HG03354 (cell line): ENCODE results near the gene ARVCF.

Experiments used
- ATAC-seq: cut with Tn5 transposase; IDR thresholded peaks from one replicate; pipeline ENCODE4 v1.9.1; 2021; ENCODE audit warnings: mild to moderate bottlenecking; ENCODE audit not compliant: unreplicated experiment, poor library complexity, severe bottlenecking

Gene ARVCF

GRCh38 chr22:19977296-19978243 is 39.1 kb downstream of the ARVCF start:
- ATAC-seq: no peak

- no peak for ATAC-seq
These were observed 40.0 kb downstream of the ARVCF start for GRCh38 chr22:19976671-19977070.

- no peak for ATAC-seq
These were observed 41.0 kb downstream of the ARVCF start for GRCh38 chr22:19975707-19976035.

- no peak for ATAC-seq
These were observed 41.5 kb downstream of the ARVCF start for GRCh38 chr22:19974935-19975706.

GRCh38 chr22:19974268-19974861 is 42.3 kb downstream of the ARVCF start:
- no peak for ATAC-seq

- ATAC-seq: no peak
These were observed 42.9 kb downstream of the ARVCF start for GRCh38 chr22:19973551-19974267.

- no peak for ATAC-seq
These were observed 43.7 kb downstream of the ARVCF start for GRCh38 chr22:19972652-19973550.

GRCh38 chr22:19972251-19972650 is 44.4 kb downstream of the ARVCF start:
- ATAC-seq: no peak

- no peak for ATAC-seq
These were observed 45.1 kb downstream of the ARVCF start for GRCh38 chr22:19971276-19972124.

GRCh38 chr22:19970479-19971275 is 45.9 kb downstream of the ARVCF start:
- no peak for ATAC-seq

GRCh38 chr22:19970031-19970478 is 46.6 kb downstream of the ARVCF start:
- no peak for ATAC-seq

GRCh38 chr22:19969141-19969928 is 47.3 kb downstream of the ARVCF start:
- no peak for ATAC-seq

- no peak for ATAC-seq
These were observed 48.2 kb downstream of the ARVCF start for GRCh38 chr22:19968450-19968891.

GRCh38 chr22:19967850-19968449 is 48.7 kb downstream of the ARVCF start:
- no peak for ATAC-seq

GRCh38 chr22:19966908-19967750 is 49.5 kb downstream of the ARVCF start:
- no peak for ATAC-seq
